ENCODE data around the gene ACD.
"Not testable (repeated sequence)": the region's sequence is repeated elsewhere in the genome, so short reads cannot be mapped to it uniquely, and the experiment has no call there.

Gene ACD

DNA sequence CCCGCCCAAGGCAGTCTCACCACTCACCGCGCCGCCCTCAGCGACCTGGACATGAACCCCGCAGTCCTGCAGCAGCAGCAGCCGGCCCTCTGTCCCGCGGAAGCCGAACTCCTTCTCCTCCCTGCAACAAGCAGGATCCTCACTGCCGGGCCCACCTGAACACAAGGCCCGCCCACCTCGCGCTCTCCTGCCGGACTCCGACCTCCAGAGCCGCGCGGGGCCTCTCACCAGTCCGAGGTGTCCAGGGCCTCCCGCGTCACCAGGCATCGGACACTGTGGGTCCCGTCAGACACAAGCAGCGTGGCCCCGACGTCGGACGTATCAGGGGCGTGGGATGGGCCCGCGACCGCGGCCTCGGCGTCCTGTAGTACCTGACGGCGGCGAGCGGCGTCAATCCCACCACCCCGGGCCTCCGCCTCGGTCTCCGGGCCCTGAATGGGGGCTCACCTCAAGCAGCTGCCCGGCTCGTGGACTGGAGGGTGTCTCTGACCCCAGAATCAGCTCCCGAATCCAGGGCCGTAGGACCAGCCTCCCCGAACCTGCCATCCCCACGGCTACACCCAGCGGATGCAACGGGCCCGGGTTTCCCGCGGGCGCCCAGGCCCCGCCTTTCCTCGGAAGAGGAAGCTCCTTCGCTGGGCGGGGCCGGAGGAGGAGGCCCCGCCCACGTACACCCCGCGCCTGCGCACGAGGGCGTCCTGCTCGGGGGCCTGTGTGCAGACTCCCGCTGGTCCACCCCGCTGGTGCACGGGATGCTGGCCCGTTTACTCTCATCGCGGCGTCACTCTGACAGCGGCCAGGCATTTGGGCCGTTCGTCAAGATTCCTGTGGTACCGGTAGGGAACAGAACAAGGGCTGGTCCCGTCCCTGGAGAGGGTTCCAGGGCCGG is at the start of gene ACD:
Gene ACD (minus strand): TSS at position 586 of the 889 bp plus-strand sequence. CDS start 40 bp downstream, at position 546.
- peak; percentile 64 for DNase-seq

DNA sequence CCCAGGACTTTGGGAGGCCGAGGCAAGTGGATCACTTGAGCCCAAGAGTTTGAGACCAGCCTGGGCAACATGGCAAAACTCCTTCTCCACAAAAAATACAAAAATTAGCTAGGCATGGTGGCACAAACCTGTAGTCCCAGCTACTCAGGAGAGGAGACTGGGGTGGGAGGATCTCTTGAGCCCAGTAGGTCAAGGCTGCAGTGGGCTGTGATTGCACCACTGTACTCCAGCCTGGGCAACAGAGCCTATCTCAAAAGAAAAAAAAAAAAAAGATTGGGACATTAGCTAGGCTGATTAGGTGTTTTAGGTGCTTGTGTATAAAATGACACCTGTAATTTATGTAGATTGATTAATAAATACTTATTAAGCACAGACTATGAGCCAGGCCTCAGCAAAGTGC is 49.0 kb upstream of the ACD start:
- DNase-seq, result no peak

DNA sequence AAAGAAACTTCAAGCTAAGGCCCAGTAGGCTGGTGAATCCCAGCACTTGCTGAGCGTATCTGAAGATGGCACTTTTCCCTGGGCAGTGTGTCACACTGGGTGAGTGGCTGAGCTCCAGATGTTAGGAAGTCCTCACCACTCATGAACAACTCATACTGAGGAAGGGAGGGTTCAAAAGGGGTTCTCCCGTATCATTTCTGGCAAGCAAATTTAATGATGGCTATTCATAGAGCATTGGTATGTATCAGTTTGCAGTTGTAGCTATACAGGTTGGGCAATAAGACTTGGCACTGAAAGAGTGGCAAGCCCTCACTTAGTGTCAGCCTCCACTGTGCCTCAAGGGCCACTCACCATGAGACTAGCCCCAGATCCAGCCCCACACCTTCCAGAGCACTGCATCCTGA is 48.3 kb upstream of the ACD start:
- no peak for DNase-seq

DNA sequence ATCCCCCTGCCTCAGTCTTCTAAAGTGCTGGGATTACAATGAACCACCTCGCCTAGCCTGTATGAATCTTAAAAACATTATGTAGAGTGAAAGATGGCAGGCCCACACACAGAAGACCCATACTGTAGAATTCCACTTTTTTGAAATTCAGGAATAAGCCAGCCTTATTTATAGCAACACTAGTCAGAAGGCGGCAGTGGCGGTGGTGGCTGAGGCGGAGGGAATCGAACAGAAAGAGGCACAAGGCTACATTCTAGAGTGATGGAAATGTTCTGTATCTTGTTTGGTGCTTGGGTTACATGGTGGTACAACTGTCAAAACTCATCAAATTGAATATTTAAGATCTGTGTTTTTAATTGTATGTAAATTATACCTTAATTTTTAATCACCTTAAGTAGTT is 47.7 kb upstream of the ACD start:
- DNase-seq, result no peak

DNA sequence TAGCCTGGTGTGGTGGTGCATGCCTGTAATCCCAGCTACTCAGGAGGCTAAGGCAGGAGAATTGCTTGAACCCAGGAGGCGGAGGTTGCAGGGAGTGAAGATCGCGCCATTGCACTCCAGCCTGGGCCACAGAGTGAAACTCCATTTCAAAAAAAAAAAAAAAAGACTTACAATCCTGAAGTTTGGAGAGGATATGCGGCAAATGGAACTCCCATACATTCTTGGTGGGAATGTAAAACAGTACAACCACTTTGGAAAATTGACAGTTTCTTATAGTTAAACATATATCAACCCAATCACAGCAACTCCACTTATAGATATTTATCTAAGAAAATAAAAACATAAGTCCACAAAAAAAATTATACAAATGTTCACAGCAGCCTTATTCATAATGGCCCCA is 47.1 kb upstream of the ACD start:
- no peak for DNase-seq

DNA sequence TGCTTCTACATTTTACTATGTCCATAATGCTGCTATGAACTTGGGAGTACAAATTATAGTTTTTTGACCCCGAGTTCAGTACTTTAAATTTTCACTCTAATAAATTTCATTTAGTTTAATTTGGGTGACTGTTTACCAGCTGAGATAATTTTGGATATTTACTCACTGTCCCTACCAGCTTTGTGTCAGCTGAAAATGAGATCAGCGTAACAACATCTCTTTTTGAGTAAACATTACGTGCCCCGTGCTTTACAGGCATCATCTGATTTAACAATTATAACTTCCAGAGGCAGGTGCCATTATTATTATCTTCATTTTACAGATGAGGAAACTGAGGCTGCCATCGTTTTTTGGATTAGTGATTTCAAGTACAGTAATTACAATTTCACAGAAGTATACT is 44.0 kb upstream of the ACD start:
- DNase-seq, result no peak

DNA sequence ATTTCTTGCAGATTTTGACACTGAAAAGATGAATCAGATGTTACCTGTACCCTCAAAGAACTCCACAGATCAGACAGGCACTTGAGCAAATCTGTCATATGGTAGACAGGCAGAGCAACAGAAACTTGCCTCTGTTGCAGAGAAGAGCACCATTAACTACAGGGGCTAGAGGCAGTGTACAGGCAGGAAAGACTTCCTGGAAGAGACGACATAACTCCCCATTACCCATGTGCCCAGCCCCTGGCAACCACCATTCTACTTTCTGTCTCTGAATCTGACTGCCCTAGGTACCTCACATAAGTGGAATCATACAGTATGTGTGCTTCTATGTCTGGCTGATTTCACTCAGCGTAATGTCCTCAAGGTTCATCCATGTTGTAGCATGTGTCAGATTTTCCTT is 43.6 kb upstream of the ACD start:
- DNase-seq, result no peak

DNA sequence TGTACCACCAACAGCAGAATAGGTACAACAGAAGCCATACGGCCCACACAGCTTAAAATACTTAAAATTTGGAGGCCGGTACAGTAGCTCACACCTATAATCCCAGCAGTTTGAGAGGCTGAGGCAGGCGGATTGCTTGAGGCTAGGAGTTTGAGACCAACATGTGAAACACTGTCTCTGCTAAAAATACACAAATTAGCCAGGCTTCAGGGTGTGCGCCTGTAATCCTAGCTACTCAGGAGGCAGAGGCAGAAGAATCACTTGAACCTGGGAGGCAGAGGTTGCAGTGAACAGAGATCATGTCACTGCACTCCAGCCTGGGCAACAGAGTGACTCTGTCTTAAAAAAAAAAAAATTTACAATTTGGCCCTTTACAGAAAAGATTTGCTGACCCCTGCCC is 42.1 kb upstream of the ACD start:
- DNase-seq, result no peak

DNA sequence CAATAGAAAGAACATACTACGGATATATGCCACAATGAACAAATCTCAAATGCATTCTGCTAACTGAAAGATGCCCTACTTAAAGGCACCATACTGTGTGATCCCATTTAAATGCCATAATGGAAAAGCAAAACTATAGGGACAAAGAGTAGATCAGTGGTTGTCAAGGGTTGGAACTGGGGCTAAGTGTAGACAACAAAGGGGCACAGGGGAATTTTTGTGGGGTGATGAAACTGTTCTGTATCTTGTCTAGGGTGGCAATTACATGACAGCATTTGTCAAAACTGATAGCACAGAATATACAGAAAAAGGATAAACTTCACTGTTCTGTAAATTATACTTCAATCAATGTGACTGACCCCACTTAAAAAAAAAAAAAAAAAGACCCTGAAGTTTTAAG is 41.4 kb upstream of the ACD start:
- no peak for DNase-seq

DNA sequence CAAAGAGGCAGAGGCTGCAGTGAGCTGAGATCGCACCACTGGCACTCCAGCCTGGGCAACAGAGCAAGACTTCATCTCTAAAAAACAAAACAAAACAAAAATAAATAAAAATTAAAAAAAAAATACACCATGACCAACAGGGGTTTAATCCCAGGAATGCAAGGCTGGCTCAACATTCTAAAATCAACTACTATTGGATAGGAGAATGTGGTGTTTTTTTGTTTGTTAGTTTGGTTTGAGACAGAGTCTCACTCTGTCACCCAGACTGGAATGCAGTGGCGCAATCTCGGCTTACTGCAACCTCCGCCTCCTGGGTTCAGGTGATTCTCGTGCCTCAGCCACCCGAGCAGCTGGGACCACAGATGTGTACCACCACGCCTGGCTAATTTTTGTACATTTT is 39.2 kb upstream of the ACD start:
- no peak for DNase-seq

DNA sequence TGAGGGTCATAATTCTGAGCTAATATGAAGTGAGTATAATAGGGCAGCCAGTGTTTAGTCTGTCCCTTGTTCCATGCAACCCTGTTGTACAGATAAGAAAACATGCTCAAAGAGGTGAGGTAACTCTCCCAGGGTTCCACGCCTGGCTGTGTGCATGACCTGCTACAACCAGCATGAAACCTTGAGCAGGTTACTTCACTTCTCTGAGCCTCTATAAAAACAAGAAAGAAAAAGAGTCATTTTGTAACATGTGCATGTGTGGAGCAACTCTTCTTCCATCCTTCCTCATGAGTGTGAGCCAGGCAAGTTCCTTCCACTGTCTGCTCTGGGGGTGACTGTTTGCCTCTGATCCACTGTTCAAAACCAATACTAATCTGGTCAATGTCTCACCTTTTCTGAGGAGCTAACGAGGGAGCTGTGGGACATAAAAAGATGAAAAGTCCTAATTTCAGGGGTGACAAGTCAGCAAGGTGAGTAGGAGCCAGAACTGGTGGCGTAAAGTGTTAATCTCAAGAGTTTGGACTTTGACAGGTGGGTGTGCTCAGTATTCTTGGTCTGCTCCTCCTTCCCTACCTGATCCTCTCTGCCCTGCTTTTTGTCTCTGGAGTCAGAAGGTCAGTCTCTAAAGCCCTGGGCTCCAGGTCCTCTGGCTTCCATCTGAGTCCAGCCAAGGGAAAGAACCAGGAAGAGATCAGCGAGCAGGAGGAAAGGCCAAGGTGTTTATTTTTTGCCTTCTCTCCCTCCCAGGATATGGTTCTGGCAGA is 37.5 kb upstream of the ACD start:
- DNase-seq, result no peak

DNA sequence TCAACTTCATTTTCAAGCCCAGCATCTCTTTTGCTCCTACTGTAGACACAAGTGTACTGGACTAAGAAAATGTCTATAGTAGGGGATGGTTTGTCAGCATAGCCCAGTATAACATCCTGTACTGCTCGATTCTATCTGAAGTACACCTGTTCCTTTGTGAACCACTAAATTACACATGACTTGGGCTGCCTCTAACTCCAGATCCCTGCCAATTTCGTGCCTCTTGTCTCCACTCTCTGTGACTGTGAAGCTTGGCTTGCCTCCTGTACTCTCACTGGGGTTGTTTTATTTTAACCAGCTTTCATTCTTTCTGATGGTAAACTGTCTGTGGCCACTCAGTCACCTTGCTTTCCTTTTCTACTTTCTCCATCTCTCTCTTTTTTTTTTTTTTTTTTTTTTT is 34.6 kb upstream of the ACD start:
- DNase-seq, result no peak

DNA sequence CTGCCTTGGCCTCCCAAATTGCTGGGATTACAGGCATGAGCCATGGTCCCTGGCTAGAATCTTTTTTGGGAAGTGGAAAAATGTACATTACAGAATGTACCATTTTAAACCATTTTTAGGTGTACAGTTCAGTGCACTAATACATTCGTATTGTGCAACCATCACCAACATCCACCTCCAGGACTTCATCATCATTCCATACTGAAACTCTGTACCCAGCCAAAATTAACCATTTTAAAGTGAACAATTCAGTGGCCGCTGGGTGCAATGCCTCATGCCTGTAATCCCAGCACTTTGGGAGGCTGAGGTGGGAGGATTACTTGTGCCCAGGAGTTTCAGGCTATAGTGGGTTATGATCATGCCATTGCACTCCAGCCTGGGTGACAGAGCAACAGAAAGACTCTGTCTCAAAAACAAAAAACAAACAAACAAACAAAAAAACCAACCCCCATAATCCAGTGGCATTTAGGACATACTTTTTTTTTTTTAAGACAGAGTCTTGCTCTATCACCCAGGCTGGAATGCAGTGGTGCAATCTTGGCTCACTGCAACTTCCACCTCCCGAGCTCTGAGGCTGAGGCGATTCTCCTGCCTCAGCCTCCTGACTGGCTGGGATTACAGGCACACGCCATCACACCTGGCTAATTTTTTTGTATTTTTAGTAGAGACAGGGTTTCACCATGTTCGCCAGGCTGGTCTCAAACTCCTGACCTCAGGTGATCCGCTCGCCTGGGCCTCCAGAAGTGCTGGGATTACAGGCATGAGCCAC is 33.6 kb upstream of the ACD start:
- DNase-seq, result not testable (repeated sequence)

DNA sequence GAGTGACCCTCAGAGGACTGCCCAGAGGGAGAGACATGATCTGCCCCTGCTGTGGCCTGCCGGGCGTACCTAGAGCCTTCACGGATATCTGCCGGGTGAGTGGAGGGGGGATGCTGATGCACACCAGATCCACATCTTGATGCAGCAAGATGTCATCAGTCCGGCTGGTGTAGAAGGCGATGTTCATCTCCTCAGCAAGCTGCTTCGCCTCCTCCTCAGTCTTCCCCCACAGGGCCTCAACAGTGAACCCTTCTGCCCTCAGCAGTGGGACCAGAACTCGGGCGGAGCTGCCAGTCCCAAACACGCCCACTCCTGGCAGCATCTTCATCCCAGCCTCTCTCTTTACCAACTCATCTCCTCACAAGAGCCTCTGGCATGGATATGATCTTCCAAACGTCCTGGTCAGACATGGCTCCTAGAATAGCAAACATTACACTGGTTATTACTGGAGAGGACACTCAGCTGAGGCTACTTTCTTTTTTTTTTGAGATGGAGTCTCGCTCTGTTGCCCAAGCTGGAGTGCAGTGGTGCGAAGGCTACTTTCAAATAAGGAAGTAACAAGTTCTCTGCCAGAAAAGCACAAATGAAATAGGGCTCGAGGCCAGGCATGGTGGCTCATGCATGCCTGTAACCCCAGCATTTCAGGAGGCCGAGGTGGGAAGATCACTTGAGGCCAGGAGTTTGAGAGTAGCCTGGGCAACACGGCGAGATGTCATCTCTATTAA is 25.5 kb upstream of the ACD start:
- no peak for DNase-seq

DNA sequence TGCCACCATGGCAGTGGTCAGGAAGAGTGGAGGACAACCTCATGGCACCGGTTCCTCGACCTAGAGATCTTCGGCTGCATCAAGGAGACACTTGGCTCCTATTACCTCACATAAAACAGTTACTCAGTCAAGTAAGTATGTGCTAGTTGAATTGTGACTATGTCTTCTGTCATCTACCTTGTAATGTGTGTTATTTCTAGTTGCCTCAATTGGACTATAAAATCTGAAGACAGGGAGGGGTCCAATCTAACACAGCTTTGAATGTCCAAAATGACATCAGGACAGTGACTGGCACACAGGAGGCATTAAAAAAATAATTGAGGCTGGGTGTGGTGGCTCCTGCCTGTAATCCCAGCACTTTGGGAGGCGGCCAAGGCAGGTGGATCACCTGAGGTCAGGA is 23.7 kb upstream of the ACD start:
- DNase-seq, result no peak

DNA sequence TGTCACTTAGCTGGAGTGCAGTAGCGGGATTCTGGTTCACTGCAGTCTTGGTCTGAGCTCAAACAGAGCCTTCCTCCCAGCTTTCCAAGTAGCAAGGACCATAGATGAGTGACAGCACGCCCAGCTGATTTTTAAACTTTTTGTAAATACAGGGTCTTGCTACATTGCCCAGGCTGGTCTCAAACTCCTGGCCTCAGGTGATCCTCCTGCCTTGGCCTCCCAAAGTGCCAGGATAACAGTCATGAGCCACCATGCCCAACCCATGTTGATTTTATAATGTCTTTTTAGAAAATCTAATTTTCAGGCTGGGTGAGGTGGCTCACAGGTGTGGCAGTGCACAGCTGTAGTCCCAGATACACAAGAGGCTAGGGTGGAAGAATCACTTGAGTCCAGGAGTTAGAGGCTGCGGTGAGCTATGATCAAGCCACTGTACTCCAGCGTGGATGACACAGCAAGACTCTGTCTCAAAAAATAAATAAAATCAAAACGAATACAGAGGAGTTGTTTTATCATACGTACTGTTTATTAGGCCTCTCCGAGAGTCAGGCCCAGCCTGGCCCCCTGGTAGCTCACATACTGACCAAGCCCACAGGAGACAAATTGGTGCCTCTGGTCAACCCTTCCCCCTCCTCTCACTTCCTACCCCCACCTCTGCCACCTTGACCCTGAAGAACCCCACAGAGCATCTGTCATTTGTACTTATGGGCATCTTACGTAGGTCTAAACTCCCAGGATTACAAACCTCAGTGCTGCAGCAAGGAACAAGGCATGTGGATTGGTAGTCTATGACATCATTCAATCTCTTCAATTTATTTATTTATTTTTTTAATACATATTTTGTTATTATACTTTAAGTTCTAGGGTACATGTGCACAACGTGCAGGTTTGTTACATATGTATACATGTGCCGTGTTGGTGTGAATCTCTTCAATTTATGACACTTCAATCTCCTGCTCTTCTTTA is 20.2 kb upstream of the ACD start:
- DNase-seq, result no peak

DNA sequence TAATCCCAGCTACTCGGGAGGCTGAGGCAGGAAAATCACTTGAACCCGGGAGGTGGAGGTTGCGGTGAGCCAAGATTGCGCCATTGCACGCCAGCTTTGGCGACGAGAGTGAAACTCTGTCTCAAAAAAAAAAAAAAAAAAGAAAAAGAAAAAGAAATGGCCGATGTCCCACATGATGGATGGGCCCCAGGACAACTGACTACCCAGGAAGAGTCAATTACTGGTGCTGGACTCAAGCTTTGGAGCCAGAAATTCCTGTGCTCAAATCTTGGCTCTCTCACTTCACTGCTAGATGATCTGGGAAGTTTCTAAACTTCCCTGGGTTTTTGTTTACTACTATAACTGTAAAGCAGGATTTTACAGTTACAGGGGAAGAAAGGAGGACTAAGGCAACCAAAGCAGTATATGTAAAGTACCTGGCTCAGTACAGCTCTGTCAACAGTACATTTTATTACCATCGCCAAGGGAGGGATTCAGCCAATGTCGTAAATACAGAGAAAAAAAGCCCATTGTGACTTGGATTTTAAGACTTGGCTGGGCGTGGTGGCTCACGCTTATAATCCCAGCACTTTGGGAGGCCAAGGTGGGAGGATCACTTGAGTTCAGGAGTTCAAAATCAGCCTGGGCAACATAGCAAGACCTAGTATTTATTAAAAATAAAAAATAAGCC is 18.4 kb upstream of the ACD start:
- no peak for DNase-seq

DNA sequence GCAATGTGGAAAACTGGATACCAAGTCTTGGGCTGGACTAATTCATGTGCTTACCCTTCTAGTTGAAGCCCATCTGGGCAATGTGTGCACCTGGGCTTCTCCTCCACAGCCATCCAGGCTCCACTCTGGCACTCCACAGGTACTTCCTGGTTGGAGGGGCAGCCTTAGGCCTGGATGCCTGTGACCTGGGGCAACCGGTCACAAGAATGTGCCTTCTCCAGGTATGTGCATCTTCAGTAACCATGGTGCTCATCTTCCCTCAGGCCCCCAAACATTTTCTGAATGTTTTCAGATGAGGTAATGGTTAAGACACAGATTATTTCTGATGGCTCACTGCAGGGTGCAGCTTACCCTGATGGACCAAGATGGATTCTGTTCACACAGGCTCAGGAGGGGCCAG is 17.7 kb upstream of the ACD start:
- DNase-seq, result no peak

DNA sequence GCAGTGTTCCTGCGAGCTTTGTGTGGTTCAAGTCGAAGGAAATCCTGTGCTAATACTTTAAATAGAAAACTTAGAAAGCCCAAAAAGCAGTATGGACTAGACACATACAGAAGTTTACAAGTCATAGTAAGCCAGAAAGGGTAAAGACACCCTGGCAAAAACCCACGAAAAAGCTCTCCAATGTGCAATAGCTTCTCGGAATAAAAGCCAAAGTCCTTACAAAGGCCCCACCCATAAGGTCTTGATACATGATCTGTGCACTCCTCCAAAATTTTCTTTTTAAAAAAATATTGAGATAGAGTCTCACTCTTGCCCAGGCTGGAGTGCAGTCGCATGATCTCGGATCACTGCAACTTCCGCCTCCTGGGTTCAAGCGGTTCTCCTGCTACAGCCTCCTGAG is 16.9 kb upstream of the ACD start:
- no peak for DNase-seq

DNA sequence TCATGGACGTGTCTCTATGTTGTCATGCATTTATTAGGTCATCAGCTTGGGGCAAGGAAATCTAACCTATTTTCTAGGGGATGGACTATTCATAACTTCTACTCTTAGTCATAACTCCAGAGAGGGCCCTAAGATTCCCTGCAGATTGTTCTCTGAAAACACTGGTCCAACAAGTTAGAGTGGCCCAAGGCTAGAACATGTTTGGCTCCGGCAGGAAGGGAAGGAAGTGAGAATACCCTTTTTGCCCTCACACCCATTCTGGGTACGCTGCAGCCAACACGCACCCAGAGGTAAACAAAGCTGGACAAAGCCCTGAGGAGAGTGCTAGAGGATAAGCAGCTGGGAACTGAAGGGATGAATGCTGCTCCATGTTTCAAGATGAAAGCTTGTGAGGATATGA is 16.5 kb upstream of the ACD start:
- no peak for DNase-seq

DNA sequence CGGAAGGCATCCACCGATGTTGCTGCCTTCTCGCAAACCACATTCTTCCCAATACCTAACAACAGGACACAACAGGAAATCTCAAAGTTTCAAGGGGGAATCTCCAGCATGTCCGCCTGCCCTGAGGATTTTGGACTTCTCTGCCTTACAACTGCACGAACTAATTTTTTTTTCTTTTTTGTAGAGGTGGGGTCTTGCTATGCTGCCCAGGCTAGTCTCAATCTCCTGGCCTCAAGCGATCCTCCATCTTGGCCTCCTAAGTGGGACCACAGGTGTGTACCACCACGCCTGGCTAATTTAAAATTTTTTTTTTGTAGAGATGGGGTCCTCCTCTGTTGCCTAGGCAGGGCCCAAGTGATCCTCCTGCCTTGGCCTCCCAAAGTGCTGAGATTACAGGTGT is 15.9 kb upstream of the ACD start:
- DNase-seq, result no peak

Measured in SHP77 treated with DMSO at 0.1 percent for 48 hours (cell line).